Measurements from ENCODE around the gene TMEM95.

Gene TMEM95

DNA sequence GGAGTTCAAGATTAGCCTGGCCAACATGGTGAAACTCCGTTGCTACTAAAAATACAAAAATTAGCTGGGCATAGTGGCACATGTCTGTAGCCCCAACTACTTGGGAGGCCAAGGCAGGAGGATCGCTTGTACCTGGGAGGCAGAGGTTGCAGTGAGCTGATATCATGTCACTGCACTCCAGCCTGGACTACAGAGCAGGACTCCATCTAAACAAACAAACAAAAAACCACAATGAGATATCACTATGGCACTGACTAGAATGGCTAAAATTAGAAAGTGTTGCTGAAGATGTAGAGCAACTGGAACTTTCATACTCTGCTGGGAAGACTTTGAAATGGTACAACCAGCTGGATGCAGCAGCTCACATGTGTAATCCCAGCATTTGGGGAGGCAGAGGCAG, 19.4 kb downstream of the TMEM95 start:
- no peak for DNase-seq (ENCODE audit: low read depth, low spot score)

DNA sequence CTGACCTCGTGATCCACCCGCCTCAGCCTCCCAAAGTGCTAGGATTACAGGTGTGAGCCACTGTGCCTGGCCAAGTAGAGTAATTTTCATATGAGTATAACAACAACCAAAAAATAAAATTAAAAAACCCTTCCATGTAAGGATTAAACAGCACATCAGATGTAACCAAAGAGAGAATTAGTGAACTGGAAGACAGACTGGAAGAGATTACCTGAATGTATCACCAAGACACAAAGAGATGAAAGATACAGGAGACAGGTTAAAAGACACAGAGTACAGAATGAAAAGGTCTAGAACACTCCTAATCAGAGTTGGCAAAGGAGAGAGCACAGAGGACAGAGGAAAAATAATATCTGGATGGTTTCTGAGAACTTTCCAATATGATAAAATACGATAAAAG, 24.2 kb downstream of the TMEM95 start:
- DNase-seq (ENCODE audit: low read depth, low spot score): no peak

DNA sequence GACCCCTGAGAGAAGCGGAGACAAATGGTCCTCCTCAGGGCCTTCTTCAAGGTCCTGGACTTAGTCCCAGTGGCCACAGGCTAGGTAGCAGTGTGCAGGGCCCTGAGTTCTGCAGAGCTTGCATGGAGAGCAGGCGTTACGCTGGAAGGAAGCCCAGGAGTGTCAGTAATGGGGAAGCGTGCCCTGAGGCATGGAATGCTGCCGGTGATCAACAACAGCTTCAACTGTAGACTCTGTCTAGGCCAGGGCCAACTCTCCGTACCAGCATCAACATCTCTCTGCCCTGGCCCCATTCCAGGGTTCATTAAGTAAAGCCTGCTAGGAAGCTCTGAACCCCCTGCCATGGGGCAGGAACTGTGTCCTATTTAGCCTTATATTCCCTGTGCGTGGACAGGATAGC, 25.4 kb downstream of the TMEM95 start:
- DNase-seq (ENCODE audit: low read depth, low spot score): no peak

DNA sequence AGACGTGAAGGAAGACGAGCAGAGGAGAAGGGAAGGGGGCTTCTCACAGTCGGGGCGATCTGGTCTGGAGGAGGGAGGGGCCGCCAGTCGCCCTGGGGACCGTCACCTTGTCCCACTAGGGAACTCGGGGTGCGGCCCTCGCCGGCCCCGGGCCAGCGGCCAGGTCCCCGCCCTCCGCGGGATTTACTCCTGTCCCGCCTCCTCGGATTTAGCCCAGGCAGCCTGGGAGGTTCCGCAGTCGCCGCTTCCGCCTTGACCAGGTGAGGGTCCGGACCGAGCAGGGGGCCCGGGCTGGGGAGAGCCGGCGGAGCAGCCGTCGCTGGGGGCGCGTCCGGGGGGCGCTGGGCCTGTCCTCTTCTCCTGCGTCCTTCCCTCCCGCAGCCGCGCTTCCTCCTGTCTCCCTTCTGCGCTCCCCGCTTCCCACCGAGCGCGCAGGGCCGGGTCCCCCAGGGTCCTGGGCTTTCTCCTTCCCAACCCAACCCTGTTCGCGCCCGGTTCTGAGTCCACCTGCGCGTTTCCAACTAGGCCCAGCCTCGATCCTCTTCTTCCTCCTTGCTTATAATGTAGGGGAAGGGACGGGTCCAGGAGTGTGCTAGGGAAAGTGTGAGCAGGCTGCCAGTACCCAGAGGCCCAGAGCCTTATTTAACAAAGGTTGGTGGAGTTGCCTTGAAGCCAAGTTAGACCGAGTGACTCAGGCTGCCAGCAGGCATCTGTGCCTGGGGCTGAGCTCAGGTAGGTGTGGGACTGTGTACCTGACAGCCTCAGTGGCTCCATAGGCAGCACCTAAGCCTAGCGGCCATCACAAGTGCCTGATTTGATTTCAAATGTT, 26.1 kb downstream of the TMEM95 start, which contains the start of gene TNK1:
Gene TNK1 (plus strand): TSS at position 235 of the 829 bp plus-strand sequence. CDS start 1,838 bp downstream, outside the sequence.
- DNase-seq (ENCODE audit: low read depth, low spot score): no peak

DNA sequence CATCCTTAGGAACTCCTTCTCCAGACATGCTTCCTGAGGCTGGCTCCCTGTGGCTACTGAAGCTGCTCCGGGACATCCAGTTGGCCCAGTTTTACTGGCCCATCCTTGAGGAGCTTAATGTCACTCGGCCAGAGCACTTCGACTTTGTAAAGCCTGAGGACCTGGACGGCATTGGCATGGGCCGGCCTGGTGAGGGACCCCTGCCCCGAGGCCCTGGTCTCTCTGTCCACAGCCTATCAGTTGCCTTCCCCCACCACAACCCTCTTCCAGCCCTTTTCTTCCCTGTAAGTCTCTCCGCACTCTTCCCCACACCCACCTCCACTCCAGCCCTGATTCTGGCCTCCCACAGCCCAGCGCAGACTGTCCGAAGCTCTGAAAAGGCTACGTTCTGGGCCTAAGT, 27.9 kb downstream of the TMEM95 start:
- no peak for DNase-seq (ENCODE audit: low read depth, low spot score)

DNA sequence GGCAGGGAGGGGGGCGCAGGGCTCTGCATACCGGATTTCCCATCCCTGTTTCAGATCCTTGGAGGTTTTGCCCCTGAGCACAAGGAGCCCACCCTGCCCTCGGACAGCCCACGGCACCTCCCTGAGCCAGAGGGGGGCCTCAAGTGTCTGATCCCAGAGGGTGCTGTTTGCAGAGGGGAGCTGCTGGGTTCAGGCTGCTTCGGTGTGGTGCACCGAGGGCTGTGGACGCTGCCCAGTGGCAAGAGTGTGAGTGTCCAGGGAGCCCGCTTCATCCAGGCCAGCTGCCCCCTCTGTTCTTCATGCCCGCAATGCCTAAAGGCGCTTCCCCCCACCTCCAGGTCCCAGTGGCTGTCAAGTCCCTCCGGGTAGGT, 28.4 kb downstream of the TMEM95 start:
- no peak for DNase-seq (ENCODE audit: low read depth, low spot score)

DNA sequence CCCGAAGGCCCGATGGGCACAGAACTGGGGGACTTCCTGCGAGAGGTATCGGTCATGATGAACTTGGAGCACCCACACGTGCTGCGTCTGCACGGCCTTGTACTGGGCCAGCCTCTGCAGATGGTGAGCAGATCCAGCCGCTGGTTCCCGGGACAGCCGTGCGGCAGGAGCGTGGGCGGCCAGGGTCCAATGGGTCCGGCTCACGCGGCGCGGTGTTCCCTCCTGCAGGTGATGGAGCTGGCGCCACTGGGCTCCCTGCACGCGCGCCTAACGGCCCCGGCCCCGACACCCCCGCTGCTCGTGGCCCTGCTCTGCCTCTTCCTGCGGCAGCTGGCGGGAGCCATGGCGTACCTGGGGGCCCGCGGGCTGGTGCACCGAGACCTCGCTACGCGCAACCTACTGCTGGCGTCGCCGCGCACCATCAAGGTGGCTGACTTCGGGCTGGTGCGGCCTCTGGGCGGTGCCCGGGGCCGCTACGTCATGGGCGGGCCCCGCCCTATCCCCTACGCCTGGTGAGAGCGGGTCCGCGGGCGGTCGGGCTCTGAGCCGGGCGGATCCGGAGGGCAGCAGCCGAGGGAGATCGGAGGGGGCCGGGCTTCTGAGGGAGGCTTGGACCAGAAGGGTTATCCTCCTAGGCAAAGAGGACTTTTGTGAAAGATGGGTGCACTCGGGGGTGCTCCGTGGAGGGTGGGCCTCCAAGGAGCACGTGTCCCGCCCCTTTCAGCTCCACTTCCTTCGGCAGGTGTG, 29.0 kb downstream of the TMEM95 start:
- peak; percentile 60 for DNase-seq (ENCODE audit: low read depth, low spot score)

DNA sequence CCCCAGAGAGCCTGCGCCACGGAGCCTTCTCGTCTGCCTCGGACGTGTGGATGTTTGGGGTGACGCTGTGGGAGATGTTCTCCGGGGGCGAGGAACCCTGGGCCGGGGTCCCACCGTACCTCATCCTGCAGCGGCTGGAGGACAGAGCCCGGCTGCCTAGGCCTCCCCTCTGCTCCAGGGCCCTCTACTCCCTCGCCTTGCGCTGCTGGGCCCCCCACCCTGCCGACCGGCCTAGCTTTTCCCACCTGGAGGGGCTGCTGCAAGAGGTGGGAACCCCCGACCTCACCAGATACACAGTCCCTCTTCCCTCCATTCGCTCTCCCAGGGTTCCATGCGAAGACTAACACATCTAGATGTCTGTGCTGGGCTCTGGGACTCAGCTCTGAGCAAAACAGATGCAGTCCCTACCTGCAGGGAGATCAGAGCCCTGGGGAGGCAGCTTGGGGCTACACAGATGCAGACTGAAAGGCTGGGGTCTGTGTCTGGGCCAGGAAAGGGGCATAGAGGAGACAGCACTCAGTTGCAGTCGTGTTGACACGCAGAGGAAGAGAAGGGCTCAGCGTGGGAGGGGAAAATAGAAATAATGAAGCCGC, 29.6 kb downstream of the TMEM95 start:
- DNase-seq (ENCODE audit: low read depth, low spot score): no peak

DNA sequence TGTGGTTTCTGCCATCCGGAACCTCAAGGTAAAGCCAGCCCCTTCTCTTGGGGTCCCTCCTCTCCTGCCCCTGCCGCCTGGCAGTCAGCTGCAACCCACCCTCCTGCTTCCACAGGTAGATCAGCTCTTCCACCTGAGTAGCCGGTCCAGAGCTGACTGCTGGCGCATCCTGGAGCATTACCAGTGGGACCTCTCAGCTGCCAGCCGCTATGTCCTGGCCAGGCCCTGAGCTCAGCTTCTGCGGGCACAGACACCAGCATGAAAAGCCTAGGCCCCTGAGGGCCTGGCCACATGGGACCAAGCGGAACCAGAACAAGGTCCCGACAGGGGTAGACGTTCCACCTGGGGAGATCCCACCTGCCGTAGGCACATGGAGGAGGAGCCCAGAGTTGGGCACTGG, 33.9 kb downstream of the TMEM95 start:
- DNase-seq (ENCODE audit: low read depth, low spot score): no peak

DNA sequence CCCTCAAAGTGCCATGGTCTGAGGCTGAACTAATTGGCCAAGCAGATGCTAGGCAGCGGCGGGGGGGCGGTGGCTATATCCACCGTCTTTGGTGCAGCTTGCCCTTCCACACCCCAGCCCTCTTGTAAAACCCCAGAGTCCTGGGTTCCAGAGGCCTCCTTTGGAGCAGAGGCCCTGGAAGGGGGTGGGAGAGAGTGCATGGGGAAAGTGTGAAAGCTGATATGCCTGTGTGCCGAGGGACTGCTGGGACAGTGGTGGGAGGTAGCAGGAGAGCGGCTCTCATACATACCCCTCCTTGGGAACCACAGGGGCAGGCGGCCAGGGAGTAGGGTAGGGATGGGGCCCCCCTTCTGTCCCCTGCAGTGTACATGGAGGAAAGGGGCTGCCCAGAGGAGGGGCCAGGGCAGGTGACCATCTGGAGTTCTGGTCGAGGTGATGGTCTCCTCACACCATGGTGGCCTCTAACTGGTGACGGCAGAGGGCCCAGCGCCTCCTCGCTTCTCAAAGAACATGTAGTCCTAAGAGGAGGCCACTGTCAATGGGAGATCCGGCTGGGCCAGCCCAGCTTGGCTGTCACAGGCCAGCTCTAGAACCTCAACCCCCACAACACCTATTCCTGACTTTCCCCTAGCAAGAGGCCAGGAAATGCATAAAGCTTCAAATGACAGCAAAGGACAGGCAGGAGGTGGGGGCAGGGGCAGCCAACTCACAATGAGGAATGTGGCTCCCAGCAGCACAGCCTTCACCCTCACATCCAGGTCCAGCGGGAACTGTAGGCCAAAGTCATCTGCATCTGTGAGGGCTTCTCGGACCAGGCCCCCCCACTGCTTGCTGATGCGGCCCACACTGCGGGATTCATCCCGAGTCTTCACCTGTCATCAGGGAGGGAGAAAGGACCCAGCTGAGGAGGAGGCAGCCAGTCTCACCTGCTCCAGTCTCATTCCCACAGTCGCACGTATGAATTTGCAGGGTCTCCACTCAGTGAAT, 35.3 kb downstream of the TMEM95 start:
- DNase-seq (ENCODE audit: low read depth, low spot score): no peak

DNA sequence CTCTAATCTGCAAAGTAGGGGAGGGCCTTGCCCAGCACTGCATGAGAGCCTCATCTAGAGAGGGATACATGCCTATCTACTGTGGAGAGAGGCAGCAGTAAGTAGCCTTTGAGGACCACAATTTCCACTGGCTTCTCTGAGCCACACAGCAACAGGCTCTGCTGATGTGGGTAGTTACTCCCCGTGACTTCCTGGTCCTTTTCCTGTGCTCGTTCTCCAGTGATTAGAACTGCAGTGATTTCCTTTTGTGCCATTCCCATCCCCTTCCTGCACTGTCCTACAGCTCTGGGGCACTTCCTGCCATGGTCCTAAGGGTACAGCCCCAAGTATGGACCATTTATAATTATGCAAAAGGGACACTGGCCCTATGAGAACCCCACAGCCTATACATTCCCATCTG, 36.4 kb downstream of the TMEM95 start:
- DNase-seq (ENCODE audit: low read depth, low spot score): no peak

DNA sequence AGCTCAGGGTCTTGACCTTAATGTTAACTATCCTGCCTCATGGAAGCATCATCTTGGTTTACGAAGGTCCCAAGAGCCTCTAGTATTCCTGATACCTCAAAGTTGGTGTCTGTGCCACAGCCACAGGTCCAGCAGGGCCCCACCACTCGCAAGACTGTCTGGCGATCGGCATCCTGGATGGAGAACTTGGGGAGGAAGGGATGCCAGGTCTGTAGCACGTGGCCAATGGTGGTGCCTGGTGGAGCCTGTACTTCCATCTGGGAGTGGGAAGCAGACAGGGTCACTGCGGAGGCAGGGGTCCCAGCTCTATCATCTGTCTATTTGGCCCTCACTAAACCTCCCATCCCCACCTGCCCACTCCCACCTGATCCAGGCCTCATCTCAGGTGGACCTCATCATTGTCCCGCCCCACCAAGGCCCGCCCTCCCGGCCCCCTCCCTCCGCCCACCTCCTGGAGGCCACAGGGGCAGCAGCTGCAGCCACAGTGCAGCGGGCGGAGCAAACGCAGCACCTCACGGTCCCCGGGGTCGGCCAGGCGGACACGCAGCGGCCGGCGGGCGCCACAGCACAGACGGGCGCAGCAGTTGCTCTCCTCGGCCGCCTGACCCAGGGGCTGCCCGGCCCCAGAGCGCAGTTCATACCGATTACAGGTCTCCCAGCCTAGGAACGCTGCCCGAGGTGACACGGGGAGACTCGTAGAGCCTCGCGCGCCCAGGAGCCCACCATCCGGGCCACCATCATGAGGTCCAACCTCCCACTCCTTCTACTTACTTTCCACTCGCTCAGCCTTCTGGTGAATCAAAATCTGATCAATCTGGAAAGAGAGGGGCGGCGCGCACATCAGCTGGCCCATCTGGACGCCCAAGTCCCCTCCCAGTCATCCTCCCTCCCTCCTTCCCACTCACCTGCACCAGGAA, 38.0 kb downstream of the TMEM95 start:
- DNase-seq (ENCODE audit: low read depth, low spot score): no peak

DNA sequence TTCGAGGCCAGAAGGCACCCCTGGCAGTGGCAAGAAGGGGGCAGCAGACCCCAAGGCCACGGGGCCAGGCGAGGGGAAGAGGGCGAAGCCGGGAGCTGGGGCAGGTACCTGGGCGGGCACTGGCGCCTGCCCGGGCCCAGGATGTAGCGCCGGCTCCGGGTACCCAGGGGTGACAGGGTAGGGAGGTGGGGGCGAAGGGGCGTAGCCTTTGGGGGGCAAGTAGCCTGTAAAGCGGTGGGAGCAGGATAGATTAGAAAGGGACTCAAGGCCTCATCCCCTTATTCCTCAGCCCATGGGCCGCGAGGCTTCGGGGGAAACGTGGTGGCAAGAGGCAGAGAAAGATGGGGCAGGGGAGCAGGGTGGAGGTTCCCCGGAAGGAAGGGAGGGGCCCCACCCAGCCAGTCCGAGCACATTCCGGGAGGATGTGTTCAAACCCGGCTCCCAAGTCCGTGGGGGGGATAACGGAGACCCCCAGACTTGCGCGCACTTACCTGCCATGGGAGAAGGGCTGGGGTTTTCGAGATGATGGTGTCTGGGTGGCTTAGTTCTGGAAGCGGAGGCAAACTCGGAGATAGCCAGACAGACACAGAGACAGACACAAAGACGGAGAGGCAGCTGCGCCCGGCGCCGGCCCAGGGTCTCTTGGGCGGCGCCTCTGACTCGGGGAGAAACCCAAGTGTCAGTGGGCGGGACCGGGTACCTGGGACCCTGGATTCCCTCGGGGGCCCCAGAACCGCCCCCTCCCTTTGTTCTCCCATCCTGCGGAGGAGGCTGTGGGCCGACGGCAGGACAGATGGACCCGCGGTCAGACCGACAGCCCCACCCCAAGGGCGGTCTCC, 38.9 kb downstream of the TMEM95 start:
- no peak for DNase-seq (ENCODE audit: low read depth, low spot score)

DNA sequence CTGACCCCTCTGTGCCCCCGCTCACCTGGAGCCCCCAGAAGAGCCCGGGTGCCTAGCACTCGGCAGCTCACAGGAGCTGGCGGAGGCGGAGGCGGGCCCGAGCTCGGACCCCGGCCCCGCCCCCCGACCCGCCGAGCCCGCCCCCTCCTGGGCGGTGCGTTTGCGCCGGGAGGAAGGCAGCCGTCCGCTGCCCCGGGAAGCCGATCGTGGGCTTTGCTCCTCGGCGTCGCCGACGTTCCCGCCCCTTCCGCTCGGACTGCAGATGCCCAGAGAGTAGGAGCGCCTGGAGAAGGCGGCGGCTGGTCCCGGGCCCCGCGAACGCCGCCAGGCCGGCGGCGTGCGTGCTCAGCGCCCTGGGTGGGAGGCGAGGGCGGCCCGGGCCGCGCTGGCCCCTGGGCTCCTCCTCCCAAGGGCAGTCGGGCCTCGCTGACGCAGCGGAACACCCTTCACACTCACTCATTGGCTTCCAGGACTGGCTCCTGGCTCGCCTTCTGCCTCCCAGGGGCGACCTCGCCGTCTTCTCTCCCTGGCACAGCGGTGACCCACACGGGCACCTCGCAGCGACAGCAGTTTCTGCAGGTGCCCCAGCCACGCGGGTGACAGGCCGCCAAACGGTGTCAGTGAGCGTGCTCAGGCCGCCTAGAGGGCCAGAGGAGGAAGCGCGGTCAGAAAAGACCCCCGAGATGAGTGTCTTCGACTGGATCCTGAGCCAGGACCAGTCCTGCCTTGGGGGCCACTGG, 39.7 kb downstream of the TMEM95 start, which contains the start of gene PLSCR3:
Gene PLSCR3 (minus strand): TSS at position 74 of the 740 bp plus-strand sequence. CDS start 415 bp downstream, outside the sequence.
- peak; percentile 62 for DNase-seq (ENCODE audit: low read depth, low spot score)

DNA sequence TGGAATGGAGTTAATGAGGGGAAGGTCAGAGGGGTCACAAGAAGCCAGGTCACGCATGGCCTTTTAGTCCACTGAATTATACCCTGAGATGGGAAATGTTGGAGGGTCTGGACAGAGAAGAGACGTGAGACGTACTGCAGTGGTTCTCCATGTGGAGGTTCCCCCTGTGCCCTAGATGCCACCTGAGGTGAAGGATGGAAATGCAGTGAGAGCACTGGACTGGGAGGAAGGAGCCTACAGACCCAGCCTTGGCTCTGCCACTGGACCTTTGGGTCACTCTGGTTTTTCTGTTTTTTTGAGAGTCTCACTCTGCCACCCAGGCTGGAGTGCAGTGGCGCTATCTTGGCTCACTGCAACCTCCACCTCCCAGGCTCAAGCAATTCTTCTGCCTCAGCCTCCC, 41.2 kb downstream of the TMEM95 start:
- DNase-seq (ENCODE audit: low read depth, low spot score): no peak

DNA sequence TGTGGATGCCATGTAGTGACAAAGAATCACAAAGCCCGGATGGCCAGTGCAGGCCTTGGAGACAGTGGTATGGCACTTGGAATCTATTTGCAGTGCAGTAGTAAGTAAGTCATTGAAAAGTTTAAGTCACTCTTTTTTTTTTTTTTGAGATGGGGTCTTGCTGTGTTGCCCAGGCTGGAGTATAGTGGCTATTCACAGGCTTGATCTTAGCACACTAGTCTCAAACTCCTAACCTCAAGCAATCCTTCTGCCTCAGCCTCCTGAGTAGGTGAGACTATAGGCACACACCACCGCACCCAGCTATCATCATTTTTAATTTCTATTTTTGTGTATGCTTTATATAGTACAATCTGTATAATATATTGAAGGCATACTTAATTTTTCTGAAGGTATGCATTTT, 43.7 kb downstream of the TMEM95 start:
- DNase-seq (ENCODE audit: low read depth, low spot score): no peak

DNA sequence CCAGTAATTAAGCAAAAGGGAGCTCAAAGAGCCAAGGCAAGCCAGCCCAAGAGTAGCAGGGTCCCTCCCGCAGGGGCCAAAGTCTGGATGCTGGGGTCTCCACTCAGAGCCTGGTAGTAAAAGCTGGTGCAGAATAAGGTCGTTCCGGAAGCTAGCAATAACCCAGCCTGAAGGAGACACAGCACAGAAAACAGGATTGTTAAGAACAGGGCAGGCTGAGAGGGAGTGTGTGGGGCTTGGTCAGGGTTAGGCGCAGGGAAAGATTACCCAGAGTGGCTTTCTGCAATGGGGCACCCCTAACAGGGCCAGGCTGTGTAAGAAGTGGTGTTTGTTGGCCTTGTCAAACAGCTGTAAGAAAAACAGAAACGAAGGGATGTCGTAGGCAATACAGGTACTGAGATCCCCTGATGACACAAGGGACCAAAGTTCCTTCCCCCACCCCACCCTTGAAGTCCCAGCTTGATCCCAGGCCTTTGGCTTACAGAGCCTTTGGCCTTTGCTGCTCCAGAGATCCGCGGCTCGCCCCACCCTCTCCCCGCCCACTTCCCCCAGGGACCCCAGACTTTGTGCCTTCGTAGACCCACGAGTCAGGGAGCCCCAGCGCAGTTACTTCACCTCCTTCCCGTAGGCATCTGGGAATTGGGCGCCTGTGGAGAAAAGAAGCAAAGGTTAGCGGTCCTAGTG, 48.2 kb downstream of the TMEM95 start:
- DNase-seq (ENCODE audit: low read depth, low spot score): no peak

DNA sequence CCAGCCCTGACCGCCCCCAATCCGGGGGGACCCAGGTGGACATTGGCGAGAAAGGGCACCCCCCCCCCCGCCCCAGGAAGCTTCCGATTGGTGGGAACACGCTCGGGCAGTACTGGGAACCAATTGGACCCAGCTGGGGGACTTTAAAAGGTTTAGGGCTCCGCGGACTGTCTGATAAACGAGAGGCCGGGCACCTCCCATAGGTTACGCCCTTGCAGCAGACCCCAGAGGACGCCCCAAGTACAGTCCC, 48.7 kb downstream of the TMEM95 start:
- DNase-seq (ENCODE audit: low read depth, low spot score): no peak
